Activated CD4-positive, alpha-beta T cell treated with anti-CD3 and anti-CD28 coated beads, Interleukin-2, amount 10 ng/mL, durations not matched to agents 7 days and 5 days (primary cell): ENCODE results near the gene WFDC5. TPM values are rescaled to one million over a fixed set of nuclear protein-coding genes. Genes with fewer than 3 reads are reported as not detected.

Experiments used
- CTCF ChIA-PET: fragments of 350-600 bp; sonication (Branson Sonifier 250); formaldehyde crosslinking; loops from one replicate; lab custom pipeline; 2021; ENCODE audit warnings: antibody characterized with exemption; lab: Charles Lee
- POLR2A ChIA-PET: fragments of 350-600 bp; sonication (Branson Sonifier 250); formaldehyde crosslinking; loops from one replicate; lab custom pipeline; 2021; ENCODE audit warnings: antibody characterized with exemption; lab: Charles Lee
- DNase-seq: peaks from one replicate; pipeline ENCODE4 v3.0.0-alpha.2; 2020
- H3K27ac Mint-ChIP-seq: one replicate; pipeline ENCODE4 v1.8.0; 2021; ENCODE audit warnings: mild to moderate bottlenecking, moderate library complexity, mixed read lengths
- H3K27me3 Mint-ChIP-seq: one replicate; pipeline ENCODE4 v1.8.0; 2021; ENCODE audit warnings: mixed read lengths
- H3K36me3 Mint-ChIP-seq: one replicate; pipeline ENCODE4 v1.8.0; 2021; ENCODE audit warnings: low read depth, mixed read lengths
- H3K4me1 Mint-ChIP-seq: one replicate; pipeline ENCODE4 v1.8.0; 2021; ENCODE audit warnings: mixed read lengths
- H3K4me3 Mint-ChIP-seq: one replicate; pipeline ENCODE4 v1.8.0; 2021; ENCODE audit warnings: mild to moderate bottlenecking, moderate library complexity, mixed read lengths
- H3K9me3 Mint-ChIP-seq: one replicate; pipeline ENCODE4 v1.8.0; 2021; ENCODE audit warnings: mixed read lengths
- total RNA-seq, 2 experiments: library from RNA; stranded (reverse); gene quantifications; one replicate each; pipeline ENCODE4 v1.2.3, GENCODE V29; 2021

WFDC5 gene
- total RNA-seq, 2 experiments from 2014 or later = not detected

DNA sequence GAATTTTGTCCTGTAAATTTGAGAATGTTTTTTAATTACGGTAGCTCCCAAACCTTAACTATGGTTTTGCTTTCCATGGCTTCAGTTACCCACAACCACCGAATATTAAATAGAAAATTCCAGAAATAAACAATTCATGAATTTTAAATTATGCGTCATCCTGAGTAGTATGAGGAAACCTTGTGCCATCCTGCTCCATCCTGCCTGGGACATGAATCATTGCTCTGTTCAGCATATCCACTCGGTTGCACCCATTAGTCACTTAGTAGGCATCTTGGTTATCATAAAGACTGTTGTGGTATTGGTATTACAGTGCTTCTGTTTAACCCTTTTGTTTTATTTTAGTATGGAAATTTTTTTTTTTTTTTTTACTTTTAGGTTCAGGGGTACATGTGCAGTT lies 53.7 kb downstream of the WFDC5 start:
- no peak overlapping the region for H3K27ac Mint-ChIP-seq
- ChIA-PET CTCF (interaction anchor here (0.8 kb wide), 1 partner anchor 15 kb away, joined by 3 read pairs; no protein-coding TSS in a partner anchor), POLR2A (no interaction called here)
- no peaks in the 10 kb centered on the region for H3K9me3 Mint-ChIP-seq
- H3K4me1 Mint-ChIP-seq = peaks cover 38% of the 10 kb centered on the region
- H3K36me3 Mint-ChIP-seq = peaks cover 62% of the 10 kb centered on the region
- no peak for DNase-seq
- H3K27me3 Mint-ChIP-seq = no peaks in the 10 kb centered on the region
- no peak overlapping the region for H3K4me3 Mint-ChIP-seq

DNA sequence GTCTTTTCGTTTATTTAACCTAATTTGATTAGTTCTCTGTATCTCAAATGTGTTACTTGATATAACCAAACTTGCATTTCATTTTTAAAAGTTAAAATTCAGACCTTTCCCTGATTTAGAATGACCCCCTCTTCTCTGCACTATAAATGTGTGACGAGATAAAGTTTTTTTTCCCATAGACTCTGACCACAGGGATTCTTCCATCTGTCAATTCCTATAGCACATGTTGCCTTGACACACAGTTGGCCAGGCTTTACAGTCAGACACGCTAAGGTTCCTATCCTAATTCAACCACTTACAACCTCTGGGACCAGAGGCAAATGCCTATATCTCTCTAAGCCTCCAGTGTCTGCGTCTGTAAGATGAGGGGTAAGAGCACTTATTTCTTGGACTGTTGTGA lies 54.7 kb downstream of the WFDC5 start:
- POLR2A ChIA-PET = no interaction called here
- peaks cover 65% of the 10 kb centered on the region for H3K36me3 Mint-ChIP-seq
- peaks cover 37% of the 10 kb centered on the region for H3K4me1 Mint-ChIP-seq
- no peaks in the 10 kb centered on the region for H3K27me3 Mint-ChIP-seq
- CTCF ChIA-PET = interaction anchor here (0.6 to 1.0 kb wide), 3 partner anchors 9 to 16 kb away, joined by 3 read pairs; no protein-coding TSS in a partner anchor
- no peaks in the 10 kb centered on the region for H3K9me3 Mint-ChIP-seq
- DNase-seq = no peak
- no peak overlapping the region for H3K4me3 Mint-ChIP-seq
- no peak overlapping the region for H3K27ac Mint-ChIP-seq

Other genes starting within 250 kb of the WFDC5 start
- 100 to 1,000 TPM; 278 to 291 TPM for gene YWHAB, start 229.5 kb downstream of the WFDC5 start, total RNA-seq
- gene PABPC1L, start 205.1 kb downstream of the WFDC5 start, total RNA-seq = 10 to 100 TPM; 59.4 to 60.6 TPM
- 10 to 100 TPM; 21.4 to 23.3 TPM for gene TOMM34, start 154.8 kb downstream of the WFDC5 start, total RNA-seq
- gene STK4, start 148.7 kb downstream of the WFDC5 start, total RNA-seq = 100 to 1,000 TPM; 201 to 229 TPM
- gene KCNS1, start 14.0 kb downstream of the WFDC5 start, total RNA-seq = not detected
- not detected for gene WFDC12, start 9.3 kb upstream of the WFDC5 start, total RNA-seq
- not detected for gene PI3, start 59.7 kb upstream of the WFDC5 start, total RNA-seq
- gene SEMG1, start 91.9 kb upstream of the WFDC5 start, total RNA-seq = not detected
- not detected for gene SEMG2, start 106.2 kb upstream of the WFDC5 start, total RNA-seq
- under 1 TPM in 1 of 2 experiments, not detected in 1; 0.37 TPM for gene SLPI, start 139.4 kb upstream of the WFDC5 start, total RNA-seq
- gene RBPJL, start 191.7 kb upstream of the WFDC5 start, total RNA-seq = not detected
- gene MATN4, start 193.1 kb upstream of the WFDC5 start, total RNA-seq = under 1 TPM; 0.17 to 0.25 TPM
- gene SDC4, start 233.2 kb upstream of the WFDC5 start, total RNA-seq = 1 to 10 TPM; 7.5 to 8.1 TPM
- 10 to 100 TPM; 23.9 to 25.6 TPM for gene SYS1, start 248.0 kb upstream of the WFDC5 start, total RNA-seq